Measurements from ENCODE around the gene IGSF21. TPM values are rescaled to one million over a fixed set of nuclear protein-coding genes. Genes with fewer than 3 reads are reported as not detected.
"Not testable (repeated sequence)": the region's sequence is repeated elsewhere in the genome, so short reads cannot be mapped to it uniquely, and the experiment has no call there.

Gene IGSF21
- total and polyA plus RNA-seq, 2 donors (not counting 3 experiments of a cell fraction or from before 2014, with no cell fraction given): not detected

DNA sequence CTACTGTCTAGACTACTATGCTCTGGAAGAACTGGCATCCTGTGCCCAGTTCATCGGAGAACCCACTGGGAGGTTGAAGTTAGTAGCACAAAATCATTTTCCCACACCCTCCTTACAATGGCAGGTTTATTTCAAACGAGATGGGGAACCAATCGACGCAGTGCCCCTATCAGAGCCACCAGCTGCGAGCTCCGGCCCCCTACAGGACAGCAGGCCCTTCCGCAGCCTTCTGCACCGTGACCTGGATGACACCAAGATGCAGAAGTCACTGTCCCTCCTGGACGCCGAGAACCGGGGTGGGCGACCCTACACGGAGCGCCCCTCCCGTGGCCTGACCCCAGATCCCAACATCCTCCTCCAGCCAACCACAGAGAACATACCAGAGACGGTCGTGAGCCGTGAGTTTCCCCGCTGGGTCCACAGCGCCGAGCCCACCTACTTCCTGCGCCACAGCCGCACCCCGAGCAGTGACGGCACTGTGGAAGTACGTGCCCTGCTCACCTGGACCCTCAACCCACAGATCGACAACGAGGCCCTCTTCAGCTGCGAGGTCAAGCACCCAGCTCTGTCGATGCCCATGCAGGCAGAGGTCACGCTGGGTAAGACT, 257.6 kb downstream of the IGSF21 start:
- Histone ChIP-seq H3K9me1 (replicated peaks; ENCODE audit: control insufficient read depth, extremely low read depth, insufficient read depth, low read length) (no peaks in the 10 kb centered on the region), H3K4me3 (replicated peaks in 1 of 3; ENCODE audit: insufficient read depth in 1 of 3, low read depth in 1 of 3, low read length in 3 of 3) (no peak overlapping the region), H3K27me3 (ENCODE audit: control insufficient read depth in 2 of 2, insufficient read depth in 2 of 2, low read length in 2 of 2) (no peaks in the 10 kb centered on the region), H3K27ac (ENCODE audit: insufficient read depth, low read depth, low read length) (no peak overlapping the region), H3K4me1 (ENCODE audit: control insufficient read depth, extremely low read depth, insufficient read depth, low read length) (no peaks in the 10 kb centered on the region), H3K4me2 (ENCODE audit: insufficient read depth, low read length) (no peak overlapping the region), H4K20me1 (replicated peaks; ENCODE audit: control insufficient read depth, extremely low read depth, insufficient read depth, low read length) (no peaks in the 10 kb centered on the region), H3K36me3 (ENCODE audit: control insufficient read depth in 2 of 2, extremely low read depth in 1 of 2, insufficient read depth in 2 of 2, low read length in 2 of 2) (no peaks in the 10 kb centered on the region), H2AFZ (ENCODE audit: low read depth, low read length) (no peak overlapping the region), H3K9ac (replicated peaks; ENCODE audit: extremely low read depth, insufficient read depth, low read length) (no peak overlapping the region), H3K79me2 (ENCODE audit: control insufficient read depth, insufficient read depth, low read length) (no peaks in the 10 kb centered on the region), H3K9me3 (replicated peaks; ENCODE audit: control insufficient read depth, insufficient read depth, low read length) (peaks cover 3% of the 10 kb centered on the region)
- BruUV-seq (replicated peaks): no TSS peak
- no peak for DNase-seq (ENCODE audit: low read depth, low spot score)
- CTCF ChIA-PET: no interaction called here
- no peak for FAIRE-seq
- POLR2A ChIA-PET: no interaction called here
- intact Hi-C loops (cut with micrococcal nuclease): no loop called here
- no peak for TF ChIP-seq EZH2 (IDR thresholded peaks at IDR 0.05; ENCODE audit: borderline replicate concordance, low read depth, low read length, severe bottlenecking)
- TF ChIP-seq GATA2 (IDR thresholded peaks at IDR 0.05; ENCODE audit: insufficient read depth, insufficient read length, low read depth, low read length): no peak
- no peak for TF ChIP-seq JUN (IDR thresholded peaks at IDR 0.05; ENCODE audit: borderline replicate concordance, insufficient read depth, insufficient read length, low read depth)
- no peak for TF ChIP-seq POLR2AphosphoS5 (IDR thresholded peaks at IDR 0.05; ENCODE audit: insufficient read depth, low read depth, low read length)
- TF ChIP-seq CTCF (IDR thresholded peaks at IDR 0.05; ENCODE audit: extremely low read depth in 1 of 2, insufficient read depth in 1 of 2, low read depth in 1 of 2, low read length in 2 of 2): no peak
- TF ChIP-seq, protein P1, sequence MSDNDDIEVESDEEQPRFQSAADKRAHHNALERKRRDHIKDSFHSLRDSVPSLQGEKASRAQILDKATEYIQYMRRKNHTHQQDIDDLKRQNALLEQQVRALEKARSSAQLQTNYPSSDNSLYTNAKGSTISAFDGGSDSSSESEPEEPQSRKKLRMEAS (IDR thresholded peaks at IDR 0.05; ENCODE audit: insufficient read depth, insufficient read length): no peak
- TF ChIP-seq POLR2A (IDR thresholded peaks at IDR 0.05; ENCODE audit: low read depth, low read length): no peak
- no peak for TF ChIP-seq MYC (IDR thresholded peaks at IDR 0.05; ENCODE audit: low read depth, low read length)
- no peak for TF ChIP-seq FOS (IDR thresholded peaks at IDR 0.05; ENCODE audit: borderline replicate concordance, insufficient read depth, low read length)
- dilution Hi-C loops (cut with MboI; ENCODE audit: extremely low pct_ligation_motif_present, low sequenced_read_pairs): no loop called here

DNA sequence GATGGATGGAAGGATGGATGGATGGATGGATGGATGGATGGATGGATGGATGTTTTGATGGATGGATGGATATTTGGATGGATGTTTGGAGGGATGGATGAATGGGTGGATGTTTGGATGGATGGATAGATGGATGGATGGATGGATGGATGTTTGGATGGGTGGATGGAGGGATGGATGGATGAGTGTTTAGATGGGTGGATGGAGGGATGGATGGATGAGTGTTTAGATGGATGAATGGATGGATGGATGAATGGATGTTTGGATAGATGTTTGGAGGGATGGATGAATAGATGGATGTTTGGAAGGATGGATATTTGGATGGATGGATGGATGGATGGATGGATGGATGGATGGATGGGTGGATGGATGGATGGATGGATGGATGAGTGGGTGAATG, 264.9 kb downstream of the IGSF21 start:
- H3K4me2 ChIP-seq (ENCODE audit: insufficient read depth, low read length); H3K4me3 ChIP-seq (replicated peaks in 1 of 3; ENCODE audit: insufficient read depth in 1 of 3, low read depth in 1 of 3, low read length in 3 of 3); H2AFZ ChIP-seq (ENCODE audit: low read depth, low read length); H3K4me1 ChIP-seq (ENCODE audit: control insufficient read depth, extremely low read depth, insufficient read depth, low read length); H4K20me1 ChIP-seq (replicated peaks; ENCODE audit: control insufficient read depth, extremely low read depth, insufficient read depth, low read length); H3K27me3 ChIP-seq (ENCODE audit: control insufficient read depth in 2 of 2, insufficient read depth in 2 of 2, low read length in 2 of 2); FAIRE-seq; BruUV-seq (replicated peaks); intact Hi-C loops (cut with micrococcal nuclease); H3K9me3 ChIP-seq (replicated peaks; ENCODE audit: control insufficient read depth, insufficient read depth, low read length); H3K79me2 ChIP-seq (ENCODE audit: control insufficient read depth, insufficient read depth, low read length); DNase-seq (ENCODE audit: low read depth, low spot score); dilution Hi-C loops (cut with MboI; ENCODE audit: extremely low pct_ligation_motif_present, low sequenced_read_pairs); H3K9me1 ChIP-seq (replicated peaks; ENCODE audit: control insufficient read depth, extremely low read depth, insufficient read depth, low read length); H3K27ac ChIP-seq (ENCODE audit: insufficient read depth, low read depth, low read length); H3K36me3 ChIP-seq (ENCODE audit: control insufficient read depth in 2 of 2, extremely low read depth in 1 of 2, insufficient read depth in 2 of 2, low read length in 2 of 2); POLR2A ChIA-PET; H3K9ac ChIP-seq (replicated peaks; ENCODE audit: extremely low read depth, insufficient read depth, low read length); CTCF ChIA-PET: not testable (repeated sequence)
